ENCODE results near the gene BTBD16.

The BTBD16 gene

DNA sequence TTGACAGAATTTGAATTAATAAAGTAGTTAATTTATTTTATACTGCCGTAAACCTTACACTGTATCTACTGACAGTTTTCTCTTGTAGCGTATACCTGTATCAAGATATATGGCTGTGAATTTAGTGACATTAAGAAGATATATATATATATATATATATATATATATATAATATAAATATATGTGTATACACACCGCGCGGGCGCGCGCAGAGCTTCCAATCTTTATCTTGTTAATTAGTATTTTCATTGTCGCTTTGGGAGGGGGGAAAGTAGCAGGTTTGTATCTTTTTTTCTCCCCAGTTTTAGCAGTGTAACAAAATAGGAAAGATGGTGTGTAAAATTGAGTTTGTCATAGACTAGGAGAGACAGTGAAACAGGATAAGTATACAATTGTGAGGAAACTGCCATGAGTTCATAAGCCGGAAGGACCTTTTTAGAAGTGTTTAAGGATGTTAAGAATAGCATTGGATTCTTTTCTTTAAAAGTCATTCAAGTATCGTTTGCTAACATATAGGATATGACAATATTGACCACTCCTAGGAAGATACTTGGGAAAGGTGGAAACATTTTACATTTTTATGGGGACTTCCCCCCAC, 105.4 kb downstream of the BTBD16 start:
- DNase-seq: no peak

DNA sequence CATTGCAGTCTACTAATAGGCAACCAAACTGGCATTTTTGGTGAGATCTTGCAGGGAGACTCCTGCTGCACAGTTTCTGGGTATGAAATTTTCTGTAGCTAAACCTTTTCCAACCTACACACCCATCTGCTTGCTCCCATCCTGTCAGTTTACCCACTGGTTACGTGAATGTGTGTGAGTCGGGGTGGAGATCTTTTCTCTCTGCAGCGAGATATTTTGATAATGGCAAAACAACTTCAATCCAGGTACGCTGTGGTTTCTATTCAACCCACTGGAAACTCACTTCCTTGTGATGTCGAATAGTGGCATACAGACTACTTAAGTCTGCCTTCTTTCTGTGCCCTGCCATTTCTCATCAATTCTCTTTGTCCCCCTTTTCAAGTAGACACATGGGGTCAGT, 107.9 kb downstream of the BTBD16 start:
- DNase-seq: no peak

DNA sequence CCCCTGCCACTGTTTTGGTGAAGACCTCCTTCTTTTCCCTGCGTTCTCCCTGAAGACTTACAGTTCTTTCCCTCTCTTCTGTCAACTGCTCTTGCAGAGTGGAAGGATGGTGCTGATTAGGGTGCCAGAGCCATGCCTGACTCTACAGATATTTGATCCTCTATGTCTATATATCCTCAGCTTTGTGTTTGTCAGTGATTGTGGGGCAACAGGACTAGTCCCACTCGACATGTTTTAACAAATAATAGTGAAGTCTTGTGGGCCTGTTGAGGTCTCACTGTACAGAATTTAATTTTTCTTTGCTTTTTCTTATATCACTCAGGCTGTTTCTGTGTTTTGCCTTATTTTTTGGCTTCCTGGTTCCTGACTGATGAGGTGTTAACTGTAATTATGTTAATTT, 108.4 kb downstream of the BTBD16 start:
- DNase-seq: no peak

DNA sequence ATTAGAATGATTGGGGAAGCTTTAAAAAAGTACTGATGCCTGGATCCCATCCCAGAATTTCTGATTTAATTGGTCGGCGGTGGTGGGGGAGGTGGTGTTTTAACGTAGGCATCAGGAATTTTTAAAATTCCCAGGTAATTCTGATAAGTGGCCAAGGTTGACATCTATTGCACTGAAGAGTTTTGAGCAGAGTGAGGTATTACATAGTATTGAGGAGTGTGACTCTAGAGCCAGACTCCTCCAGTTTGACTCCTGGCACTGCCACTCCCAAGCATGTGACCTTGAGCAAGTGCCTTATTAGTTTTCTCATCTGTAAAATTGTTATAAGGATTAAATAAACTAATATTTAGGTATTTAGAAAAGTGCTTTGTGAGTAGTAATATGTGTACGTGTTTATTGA, 109.6 kb downstream of the BTBD16 start:
- no peak for DNase-seq

DNA sequence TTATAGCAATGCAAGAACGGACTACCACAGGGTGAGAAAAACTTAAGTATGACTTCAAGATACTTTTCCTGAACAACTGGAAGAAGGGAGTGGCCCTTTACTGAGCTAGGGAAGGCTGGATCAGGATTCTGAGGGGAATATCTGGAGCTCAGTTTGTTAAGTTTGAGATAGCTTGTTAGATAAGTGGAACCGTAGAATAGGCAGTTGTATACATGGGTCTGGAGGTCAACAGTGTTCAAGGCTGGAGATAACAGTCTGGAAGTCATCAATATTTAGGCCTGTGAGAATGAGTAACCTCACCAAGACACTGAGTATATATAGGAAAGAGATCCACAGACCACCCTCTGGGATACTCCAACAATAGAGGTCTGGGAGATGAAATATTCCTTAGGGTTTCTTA, 110.6 kb downstream of the BTBD16 start:
- DNase-seq: no peak

DNA sequence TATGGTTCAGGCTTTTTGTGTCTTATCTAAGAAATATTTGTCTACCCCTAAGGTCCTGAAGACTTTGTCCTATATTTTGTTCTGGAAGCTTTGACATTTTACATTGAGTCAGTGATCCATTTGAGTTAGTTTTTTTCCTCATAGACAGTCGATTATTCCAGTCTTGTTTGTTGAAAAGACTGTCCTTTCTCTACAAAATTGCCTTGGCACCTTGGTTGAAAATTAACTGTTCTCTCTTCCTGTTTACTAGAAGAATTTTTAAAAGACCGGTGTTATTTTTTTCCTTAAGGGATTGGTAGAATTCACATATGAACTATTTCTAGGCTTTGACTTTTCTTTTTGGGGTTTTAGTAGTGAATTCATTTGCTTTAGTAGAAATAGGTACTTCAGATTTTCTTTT, 115.4 kb downstream of the BTBD16 start:
- DNase-seq: no peak

DNA sequence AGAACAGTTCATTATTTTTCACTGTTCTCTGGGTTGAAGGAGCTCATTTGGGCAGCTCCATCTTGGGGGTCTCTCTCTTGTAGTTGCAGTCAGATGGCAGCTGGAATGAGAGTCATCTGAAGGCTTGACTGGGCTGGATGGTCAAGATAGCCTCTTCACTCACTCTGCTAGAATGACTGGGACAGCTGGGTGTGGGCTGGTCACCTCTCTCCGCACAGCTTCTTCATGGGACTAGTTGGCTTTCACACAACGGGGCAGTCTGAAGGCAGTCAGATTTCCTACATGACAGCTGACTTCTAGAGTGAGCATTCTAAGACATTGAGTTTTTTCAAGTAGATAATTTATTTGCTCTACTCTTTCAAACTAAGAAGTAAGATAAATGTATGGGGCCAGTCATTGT, 116.5 kb downstream of the BTBD16 start:
- no peak for DNase-seq

Measured in kidney glomerular epithelial cell (primary cell).